ENCODE results near the gene KIAA1614.

KIAA1614 gene

GRCh38 chr1:180966744-180967536 is 54.2 kb downstream of the KIAA1614 start:
- DNase-seq, result peak; percentile 29

GRCh38 chr1:180967558-180967957 is 54.9 kb downstream of the KIAA1614 start:
- DNase-seq, result no peak

GRCh38 chr1:180968834-180969233 is 56.1 kb downstream of the KIAA1614 start:
- DNase-seq, result peak; percentile 19

GRCh38 chr1:180969434-180969833 is 56.7 kb downstream of the KIAA1614 start:
- DNase-seq, result no peak

- no peak for DNase-seq
Observed at GRCh38 chr1:180970333-180971079, 57.8 kb downstream of the KIAA1614 start.

GRCh38 chr1:180971273-180971997 is 58.7 kb downstream of the KIAA1614 start:
- no peak for DNase-seq

GRCh38 chr1:180973369-180973768 is 60.7 kb downstream of the KIAA1614 start:
- DNase-seq, result no peak

GRCh38 chr1:180974236-180974635 is 61.5 kb downstream of the KIAA1614 start:
- DNase-seq, result no peak

- DNase-seq, result no peak
Observed at GRCh38 chr1:180975551-180975950, 62.9 kb downstream of the KIAA1614 start.

GRCh38 chr1:180976191-180976590 is 63.5 kb downstream of the KIAA1614 start:
- no peak for DNase-seq

- no peak for DNase-seq
Observed at GRCh38 chr1:180976732-180977357, 64.1 kb downstream of the KIAA1614 start.

GRCh38 chr1:180981596-180982387 is 69.1 kb downstream of the KIAA1614 start:
- DNase-seq, result no peak

- no peak for DNase-seq
Observed at GRCh38 chr1:180982422-180982821, 69.7 kb downstream of the KIAA1614 start.

GRCh38 chr1:180988253-180988752 is 75.6 kb downstream of the KIAA1614 start:
- peak; percentile 38 for DNase-seq

GRCh38 chr1:180994262-180994661 is 81.6 kb downstream of the KIAA1614 start:
- DNase-seq, result no peak

GRCh38 chr1:180997843-180998504 is 85.3 kb downstream of the KIAA1614 start:
- DNase-seq, result no peak

Data from NCI-H82 (cell line).